ENCODE results near the gene FAM124A.

The FAM124A gene

DNA sequence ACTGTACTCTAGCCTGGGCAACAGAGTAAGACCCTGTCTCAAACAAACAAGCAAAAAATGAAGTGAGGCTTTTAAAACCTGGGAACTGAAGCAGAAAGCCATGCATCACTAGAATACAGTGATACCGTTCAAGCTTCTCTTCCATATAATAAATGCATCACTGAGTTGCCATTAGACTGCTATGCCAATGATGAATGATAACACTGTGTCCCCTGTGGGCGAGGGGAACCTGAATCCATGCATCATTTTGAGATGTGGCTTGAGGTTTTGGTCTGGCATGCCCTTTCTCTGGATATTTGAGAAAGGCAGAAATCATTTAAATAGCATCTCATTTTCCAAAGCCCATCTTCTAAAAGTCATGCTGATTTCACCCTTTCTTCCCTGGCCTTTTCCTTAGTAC lies 1.5 kb upstream of the FAM124A start:
- DNase-seq: no peak

- no peak for DNase-seq
These were observed 1.1 kb upstream of the FAM124A start for GRCh38 chr13:51221108-51221507.

DNA sequence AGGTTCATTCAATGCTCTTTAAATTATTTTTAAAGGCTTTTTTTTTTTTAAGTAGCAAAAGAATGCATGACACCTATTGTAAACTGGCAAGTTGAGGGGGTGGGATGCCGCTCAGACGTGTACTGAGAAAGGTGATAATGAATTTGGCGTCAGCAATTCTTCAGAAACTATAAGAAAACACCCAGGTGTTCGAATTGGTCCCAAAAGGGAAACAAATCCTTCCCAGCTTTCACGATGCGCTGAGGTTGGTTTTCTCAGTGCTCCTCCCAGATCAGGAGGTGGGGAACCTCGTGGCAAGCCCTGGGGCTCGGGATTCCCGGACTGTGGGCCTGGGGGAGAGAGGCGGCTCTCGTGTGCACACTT lies 543 bp upstream of the FAM124A start:
- no peak for DNase-seq

- DNase-seq: no peak
These were observed 725 bp downstream of the FAM124A start for GRCh38 chr13:51222686-51223559.

DNA sequence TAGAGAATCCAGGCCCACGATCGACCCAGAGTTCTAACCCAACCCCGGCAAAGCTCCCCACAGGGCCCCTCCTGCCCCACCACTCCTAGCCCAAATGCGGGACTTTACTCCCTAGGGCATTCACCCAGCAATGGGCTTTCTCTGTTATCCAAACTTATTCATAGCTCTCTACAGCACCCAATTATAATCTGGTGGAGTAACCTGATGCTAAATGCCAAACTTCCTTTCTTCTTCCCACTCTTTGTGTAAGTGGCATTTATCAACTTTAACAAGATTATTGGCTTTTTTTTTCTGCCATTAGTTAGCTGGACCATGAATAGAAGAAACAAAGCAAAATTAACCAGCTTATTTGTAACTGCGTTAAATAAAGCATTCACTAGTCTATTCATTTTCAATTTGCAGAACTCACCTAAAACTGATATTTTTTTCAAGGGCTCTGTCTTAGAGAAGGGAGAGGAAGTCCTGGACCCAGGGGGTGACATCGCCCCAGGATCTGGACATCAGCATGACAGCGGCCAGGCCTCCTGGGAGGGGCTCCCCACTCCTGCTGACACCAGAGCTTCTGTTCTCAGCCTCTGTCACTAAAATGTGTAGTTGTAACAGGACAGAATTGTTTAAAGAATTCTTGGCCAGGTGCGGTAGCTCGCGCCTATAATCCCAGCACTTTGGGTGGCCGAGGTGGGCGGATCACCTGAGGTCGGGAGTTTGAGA lies 1.5 kb downstream of the FAM124A start:
- no peak for DNase-seq

- DNase-seq: no peak
These were observed 2.8 kb downstream of the FAM124A start for GRCh38 chr13:51225029-51225428.

GRCh38 chr13:51227404-51227803 lies 5.2 kb downstream of the FAM124A start:
- DNase-seq: no peak

DNA sequence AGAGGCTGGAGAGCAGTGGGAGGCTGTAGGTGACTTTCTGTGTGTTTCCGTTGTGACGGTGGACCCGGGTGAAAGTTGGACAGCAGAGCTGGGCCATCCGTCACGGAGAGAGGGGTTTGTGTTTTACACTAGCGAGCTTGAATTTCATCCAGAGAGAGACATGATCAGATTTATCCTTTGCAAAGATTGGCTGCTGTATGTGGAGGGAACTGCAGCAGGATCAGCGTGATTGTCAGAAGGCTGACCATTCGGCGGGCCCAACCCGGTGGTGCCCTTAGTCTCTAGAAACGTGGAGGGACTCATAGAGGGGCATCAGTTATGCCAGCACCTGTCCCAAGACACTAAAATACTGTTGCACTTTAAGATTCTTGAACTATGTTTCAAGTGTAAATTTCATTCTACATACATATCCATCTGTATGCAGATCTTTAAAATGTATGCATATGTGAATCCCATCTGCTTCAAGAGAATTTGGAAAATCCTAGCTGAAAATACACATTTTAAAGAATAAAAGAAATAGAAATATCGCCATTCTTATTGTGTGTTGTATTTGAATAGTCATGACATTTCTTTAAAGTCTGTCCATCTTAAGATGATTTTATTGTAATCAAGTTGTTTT lies 7.0 kb downstream of the FAM124A start:
- no peak for DNase-seq

- DNase-seq: no peak
These were observed 7.5 kb downstream of the FAM124A start for GRCh38 chr13:51229731-51230130.

DNA sequence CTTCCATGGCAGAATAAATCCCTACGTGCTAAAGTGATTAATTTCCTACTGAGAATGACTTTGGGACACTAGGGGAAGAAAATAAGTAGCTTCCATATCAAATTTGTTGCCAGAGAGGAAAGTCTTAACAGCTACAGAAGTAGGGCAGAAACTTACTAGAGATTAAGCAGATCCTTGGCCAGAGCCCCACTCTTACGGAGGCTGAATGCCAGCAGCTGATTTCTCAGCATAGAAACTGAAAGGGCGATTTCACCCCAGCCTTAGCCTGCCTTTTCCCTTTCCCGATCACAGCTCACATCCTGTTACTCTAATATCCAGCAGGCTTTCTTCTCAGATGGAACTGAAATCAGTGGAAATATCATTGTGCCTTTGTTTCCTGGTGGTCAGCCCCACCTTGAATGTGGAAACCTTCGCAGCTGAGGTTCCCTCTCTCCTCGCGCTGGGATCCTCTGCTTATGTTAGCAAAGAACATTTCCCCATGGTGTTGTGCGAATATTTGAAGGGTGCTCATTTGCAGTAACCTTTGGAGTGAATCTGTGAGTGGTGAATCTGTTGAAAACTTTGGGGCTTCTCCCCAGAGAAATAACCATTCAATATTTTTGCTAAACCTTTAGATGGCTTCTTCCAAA lies 8.4 kb downstream of the FAM124A start:
- DNase-seq: peak; percentile 14

GRCh38 chr13:51231456-51231855 lies 9.3 kb downstream of the FAM124A start:
- no peak for DNase-seq

- DNase-seq: no peak
These were observed 10.1 kb downstream of the FAM124A start for GRCh38 chr13:51232328-51232727.

GRCh38 chr13:51233117-51233826 lies 11.1 kb downstream of the FAM124A start:
- DNase-seq: no peak

DNA sequence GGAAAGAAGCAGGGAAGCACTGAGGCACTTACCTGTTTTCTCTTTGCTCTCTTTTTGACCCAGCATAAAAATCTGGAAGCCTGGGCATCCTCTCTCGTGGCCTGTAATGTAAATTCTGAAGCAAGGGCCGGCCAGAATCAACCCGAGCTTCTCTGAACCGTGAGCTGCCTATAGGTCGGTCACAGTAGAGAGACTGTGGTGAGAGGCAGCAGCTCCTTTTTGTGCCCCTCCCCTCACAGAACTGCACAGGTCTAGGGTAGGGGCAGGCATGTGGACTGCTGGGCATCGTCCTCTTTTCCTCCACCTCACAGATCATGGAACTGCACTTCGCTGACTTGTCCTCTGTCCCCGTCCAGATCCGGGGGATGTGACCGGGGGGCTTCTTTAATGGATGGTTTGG lies 12.5 kb downstream of the FAM124A start:
- no peak for DNase-seq

- DNase-seq: no peak
These were observed 13.0 kb downstream of the FAM124A start for GRCh38 chr13:51235186-51235585.

DNA sequence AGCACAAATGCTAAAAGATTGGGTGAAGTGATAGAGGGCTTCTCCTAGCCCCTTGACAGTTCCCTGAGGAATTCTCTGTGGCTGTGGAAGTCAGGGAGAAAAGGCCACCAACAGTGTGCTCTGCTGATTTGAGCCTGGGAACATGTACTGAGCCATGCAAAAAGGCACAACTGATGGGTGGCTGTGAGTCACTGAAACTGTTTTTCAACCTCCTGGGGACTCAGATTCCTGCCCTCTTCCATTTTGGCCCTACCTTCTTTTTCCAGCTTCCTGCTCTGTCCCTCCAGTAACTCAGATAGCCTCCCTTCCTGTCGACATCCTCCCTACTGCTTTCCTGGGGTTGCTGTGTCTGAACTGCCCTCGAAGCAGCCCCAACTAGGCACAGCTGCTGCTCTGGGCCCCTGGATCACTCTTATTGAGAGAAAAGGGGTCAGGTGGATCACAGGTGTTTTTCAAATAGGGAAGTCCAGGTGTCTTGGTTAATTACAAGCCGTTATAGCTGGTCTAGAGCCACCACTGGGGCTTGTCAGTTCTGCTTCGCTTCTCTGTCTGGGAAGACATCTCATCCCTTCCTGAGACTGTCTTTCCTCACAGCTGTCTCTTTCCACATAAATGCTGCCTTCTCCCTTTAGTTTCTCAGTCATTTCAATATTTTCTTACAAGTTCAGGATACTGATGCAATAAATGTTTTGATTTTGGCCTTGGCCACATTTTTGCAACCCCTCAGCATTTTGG lies 13.7 kb downstream of the FAM124A start:
- DNase-seq: peak; percentile 5

DNA sequence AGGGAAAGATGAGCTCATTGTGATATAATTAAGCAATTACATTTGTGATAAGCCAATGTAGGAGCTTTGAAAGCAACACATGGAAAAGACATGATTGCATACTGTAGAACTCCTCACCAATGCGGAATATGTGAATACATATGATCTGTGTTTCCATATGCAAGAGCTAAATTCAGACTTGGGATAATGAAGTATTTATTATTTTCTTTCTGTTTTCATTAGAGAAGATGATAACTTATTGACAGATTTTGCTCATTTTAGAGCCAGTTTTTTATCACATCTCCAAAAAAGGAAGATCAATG lies 14.2 kb downstream of the FAM124A start:
- no peak for DNase-seq

DNA sequence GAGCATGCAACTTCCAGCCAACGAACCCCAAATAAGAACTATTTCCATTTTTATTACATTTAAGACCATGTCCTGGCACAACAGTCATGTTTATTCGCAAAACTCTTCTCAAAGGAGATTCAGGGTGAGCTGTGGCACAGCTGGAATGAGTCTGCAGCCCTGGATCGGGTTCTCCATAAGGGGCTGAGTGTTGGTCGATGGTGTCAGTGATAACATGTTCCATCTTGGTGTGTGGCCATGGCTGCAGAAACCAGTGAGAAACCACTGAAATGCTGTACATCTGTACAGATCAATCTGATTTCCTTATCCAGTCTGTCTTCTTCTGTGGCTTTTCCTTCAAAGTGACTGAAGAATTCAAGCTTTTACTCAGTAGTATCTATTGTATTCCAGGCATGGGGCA lies 15.2 kb downstream of the FAM124A start:
- no peak for DNase-seq

- no peak for DNase-seq
These were observed 15.7 kb downstream of the FAM124A start for GRCh38 chr13:51237887-51238286.

GRCh38 chr13:51240178-51240577 lies 18.0 kb downstream of the FAM124A start:
- no peak for DNase-seq

DNA sequence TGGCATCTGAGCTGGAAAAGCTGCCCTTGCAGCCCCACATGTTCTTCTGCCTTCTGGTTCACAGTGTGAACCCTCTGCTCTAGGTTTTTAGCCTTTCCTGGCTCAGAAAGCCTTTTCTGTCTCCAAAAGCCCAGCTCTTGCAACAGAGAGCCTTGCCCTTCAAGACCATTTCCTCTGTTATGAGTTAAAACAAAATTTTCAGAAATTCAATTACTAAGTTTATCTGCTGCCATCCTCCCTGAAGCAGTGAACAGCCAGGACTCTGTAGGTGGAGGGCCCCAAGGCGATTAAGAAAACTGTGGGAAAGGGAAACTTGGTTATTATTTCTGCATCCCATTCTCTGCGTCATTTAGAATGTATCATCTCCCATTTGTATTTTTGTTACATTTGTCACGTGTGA lies 18.8 kb downstream of the FAM124A start:
- DNase-seq: no peak

DNA sequence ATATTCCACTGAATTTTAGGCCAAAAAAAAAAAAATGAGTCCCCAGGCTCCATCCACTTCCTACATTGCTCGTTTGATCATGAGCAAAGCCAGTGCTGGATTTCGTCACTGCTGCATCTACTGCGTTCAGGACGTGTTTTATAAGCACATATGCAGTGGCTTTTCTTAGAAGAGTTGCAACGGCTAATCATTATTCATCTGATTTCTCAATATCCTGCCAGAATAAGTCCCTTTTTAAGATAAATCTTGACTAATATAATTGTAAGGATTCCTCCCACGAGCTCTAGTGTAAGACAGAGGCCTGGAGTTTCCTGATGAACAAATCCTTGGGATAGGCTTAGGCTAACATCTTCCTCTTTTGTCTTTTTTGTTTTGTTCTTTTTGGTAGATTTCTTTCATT lies 19.5 kb downstream of the FAM124A start:
- DNase-seq: no peak

Data from fibroblast of skin of scalp (primary cell).